Measurements from ENCODE around the gene EXD1.
"Not testable (repeated sequence)": the region's sequence is repeated elsewhere in the genome, so short reads cannot be mapped to it uniquely, and the experiment has no call there.

EXD1 gene

DNA sequence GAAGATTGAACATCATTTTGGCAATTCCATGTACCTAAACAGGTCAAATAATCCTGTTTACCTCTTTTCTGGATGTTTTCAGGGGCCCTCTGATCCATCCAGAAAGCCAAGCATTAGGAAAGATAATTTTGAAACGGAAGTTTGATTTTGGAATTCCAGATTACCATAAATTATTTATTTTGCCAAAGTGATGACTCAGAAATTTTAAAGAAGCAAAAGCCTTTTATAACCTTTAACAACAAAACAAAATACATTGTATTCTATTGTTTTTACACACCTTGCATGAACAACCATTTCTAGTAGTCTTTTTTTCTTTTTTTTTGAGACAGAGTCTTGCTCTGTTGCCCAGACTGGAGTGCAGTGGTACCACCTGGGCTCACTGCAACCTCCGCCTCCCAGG, 82.5 kb downstream of the EXD1 start:
- DNase-seq (ENCODE audit: low spot score) = no peak

DNA sequence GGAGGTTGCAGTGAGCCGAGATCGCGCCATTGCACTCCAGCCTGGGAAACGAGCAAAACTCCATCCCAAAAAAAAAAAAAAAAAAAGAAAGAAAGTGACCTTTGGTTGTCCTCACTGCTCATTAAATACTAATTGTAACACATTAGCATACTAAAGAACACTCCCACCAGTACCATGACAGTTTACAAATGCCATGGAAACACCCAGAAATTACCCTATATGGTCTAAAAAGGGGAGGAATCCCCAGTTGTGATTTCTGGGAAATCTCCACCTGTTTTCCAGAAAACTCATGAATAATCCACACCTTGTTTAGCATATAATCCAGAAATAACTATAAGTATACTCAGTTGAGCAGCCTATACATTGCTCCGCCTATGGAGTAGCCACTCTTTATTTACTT, 90.9 kb downstream of the EXD1 start:
- DNase-seq (ENCODE audit: low spot score) = no peak

DNA sequence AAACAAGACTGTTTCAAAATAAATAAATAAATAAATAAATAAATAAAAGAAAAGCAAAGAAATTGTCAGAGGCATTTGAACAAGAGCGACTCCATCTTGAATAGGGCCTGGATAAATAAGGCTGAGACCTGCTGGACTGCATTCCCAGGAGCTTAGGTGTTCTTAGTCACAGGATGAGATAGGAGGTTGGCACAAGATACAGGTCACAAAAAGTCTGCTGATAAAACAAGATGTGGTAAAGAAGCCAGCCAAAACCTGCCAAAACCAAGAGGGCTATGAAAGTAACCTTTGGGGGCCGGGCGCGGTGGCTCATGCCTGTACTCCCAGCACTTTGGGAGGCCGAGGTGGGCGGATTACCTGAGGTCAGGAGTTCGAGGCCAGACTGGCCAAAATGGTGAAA, 91.4 kb downstream of the EXD1 start:
- not testable (repeated sequence) for DNase-seq (ENCODE audit: low spot score)

DNA sequence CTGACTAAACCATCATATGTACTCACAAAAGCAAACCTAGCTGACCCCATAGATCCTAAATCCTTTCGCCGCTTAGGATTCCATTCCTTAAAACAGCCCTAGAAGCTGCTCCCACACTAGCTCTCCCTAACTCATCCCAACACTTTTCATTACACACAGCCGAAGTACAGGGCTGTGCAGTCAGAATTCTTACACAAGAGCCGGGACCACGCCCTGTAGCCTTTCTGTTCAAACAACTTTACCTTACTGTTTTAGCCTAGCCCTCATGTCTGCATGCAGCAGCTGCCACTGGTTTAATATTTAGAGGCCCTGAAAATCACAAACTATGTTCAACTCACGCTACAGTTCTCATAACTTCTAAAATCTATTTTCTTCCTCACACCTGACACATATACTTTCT, 95.0 kb downstream of the EXD1 start:
- not testable (repeated sequence) for DNase-seq (ENCODE audit: low spot score)

DNA sequence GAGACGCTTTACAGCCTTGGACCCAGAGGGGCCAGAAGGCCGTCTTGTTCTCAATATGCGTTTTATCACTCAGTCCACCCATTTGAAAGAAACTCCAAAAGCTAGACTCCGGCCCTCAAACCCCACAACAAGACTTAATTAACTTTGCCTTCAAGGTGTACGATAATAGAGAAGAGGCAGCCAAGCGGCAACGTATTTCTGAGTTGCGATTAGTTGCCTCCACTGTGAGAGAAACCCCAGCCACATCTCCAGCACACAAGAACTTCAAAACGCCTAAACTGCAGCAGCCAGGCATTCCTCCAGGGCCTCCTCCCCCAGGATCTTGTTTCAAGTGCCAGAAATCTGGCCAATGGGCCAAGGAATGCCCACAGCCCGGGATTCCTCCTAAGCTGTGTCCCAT, 97.1 kb downstream of the EXD1 start:
- DNase-seq (ENCODE audit: low spot score) = no peak
